Kidney epithelial cell (primary cell): Measurements from ENCODE around the gene PASK. TPM values are rescaled to one million over a fixed set of nuclear protein-coding genes. Genes with fewer than 3 reads are reported as not detected.

ENCODE experiments used
- DNase-seq: peaks from one replicate; pipeline ENCODE4 v3.0.0-alpha.2; 2010; ENCODE audit warnings: low read depth
- H3K27me3 ChIP-seq: 2 replicates; pipeline ENCODE4 v1.6.0; 2011; ENCODE audit warnings: low read length; ENCODE audit not compliant: control insufficient read depth, insufficient read depth
- H3K36me3 ChIP-seq: 2 replicates; pipeline ENCODE4 v1.5.1; 2011; ENCODE audit warnings: low read length; ENCODE audit not compliant: control insufficient read depth, insufficient read depth
- H3K4me3 ChIP-seq: 2 replicates; pipeline ENCODE4 v1.5.1; 2011; ENCODE audit warnings: low read depth, mild to moderate bottlenecking, control low read depth, low read length
- CTCF ChIP-seq: IDR thresholded peaks from 2 replicates; pipeline ENCODE4 v1.5.1; 2011; ENCODE audit warnings: mild to moderate bottlenecking, moderate library complexity, low read length, control low read depth, inconsistent platforms; ENCODE audit not compliant: insufficient read depth, poor library complexity, severe bottlenecking
- total RNA-seq: library from RNA; depleted of rRNA; stranded (reverse); fragments of >200 nt; gene quantifications from 2 replicates; pipeline ENCODE4 v1.2.3, GENCODE V29; 2015

Gene PASK
- total RNA-seq, 1 donor from 2014 or later = 8.3 TPM

GRCh38 chr2:241081190-241081642 is 68.1 kb downstream of the PASK start:
- TF ChIP-seq CTCF = no peak
- H3K36me3 ChIP-seq = no peaks in the 10 kb centered on the region
- DNase-seq = no peak

GRCh38 chr2:241080405-241081189 is 68.7 kb downstream of the PASK start:
- no peaks in the 10 kb centered on the region for H3K27me3 ChIP-seq
- no peak for DNase-seq
- no peak for TF ChIP-seq CTCF
- no peaks in the 10 kb centered on the region for H3K36me3 ChIP-seq
- no peak overlapping the region for H3K4me3 ChIP-seq

More at GRCh38 chr2:241081190-241081642, 68.1 kb downstream of the PASK start:
- Histone ChIP-seq H3K27me3 (no peaks in the 10 kb centered on the region), H3K4me3 (no peak overlapping the region)

- no peaks in the 10 kb centered on the region for H3K36me3 ChIP-seq
- H3K27me3 ChIP-seq = peaks cover 27% of the 10 kb centered on the region
- DNase-seq = no peak
- no peak for TF ChIP-seq CTCF
- H3K4me3 ChIP-seq = no peak overlapping the region
These were observed 74.3 kb downstream of the PASK start for GRCh38 chr2:241074901-241075540.

- H3K4me3 ChIP-seq = no peak overlapping the region
- DNase-seq = no peak
- no peaks in the 10 kb centered on the region for H3K36me3 ChIP-seq
- peaks cover 32% of the 10 kb centered on the region for H3K27me3 ChIP-seq
- no peak for TF ChIP-seq CTCF
These were observed 75.0 kb downstream of the PASK start for GRCh38 chr2:241074065-241074818.

GRCh38 chr2:241073166-241074064 is 75.9 kb downstream of the PASK start:
- no peak for TF ChIP-seq CTCF
- peaks cover 39% of the 10 kb centered on the region for H3K27me3 ChIP-seq
- DNase-seq = no peak
- H3K4me3 ChIP-seq = no peak overlapping the region
- no peaks in the 10 kb centered on the region for H3K36me3 ChIP-seq
